NCI-H1930 (cell line): Measurements from ENCODE around the gene POSTN.

ENCODE experiments used
- DNase-seq, 2 experiments: peaks; one replicate each; lab custom pipeline; 2025; lab: John Stamatoyannopoulos, UW

The POSTN gene

DNA sequence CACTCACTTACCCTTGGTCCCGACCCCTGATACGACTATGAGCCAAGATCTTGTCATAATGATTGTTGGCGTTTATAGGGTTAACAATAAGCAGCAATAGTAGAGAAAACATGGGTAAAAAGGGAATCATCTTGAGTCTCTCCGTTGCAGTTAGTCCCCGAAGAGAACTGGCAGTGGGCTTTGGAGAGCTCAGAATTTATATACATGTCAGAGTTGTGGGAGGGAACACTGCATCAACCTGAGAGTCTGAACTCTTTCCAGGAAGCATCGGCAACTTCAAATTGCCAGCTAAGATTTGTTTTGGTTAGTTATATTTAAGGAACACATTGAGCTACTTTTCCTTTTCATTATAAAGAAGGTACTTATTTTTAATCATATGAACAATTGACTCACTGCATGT, at the start of gene POSTN:
POSTN (minus strand) TSS at position 172 of the 400 bp plus-strand sequence; CDS start at position 130, 42 bp downstream.
- no peak for DNase-seq

DNA sequence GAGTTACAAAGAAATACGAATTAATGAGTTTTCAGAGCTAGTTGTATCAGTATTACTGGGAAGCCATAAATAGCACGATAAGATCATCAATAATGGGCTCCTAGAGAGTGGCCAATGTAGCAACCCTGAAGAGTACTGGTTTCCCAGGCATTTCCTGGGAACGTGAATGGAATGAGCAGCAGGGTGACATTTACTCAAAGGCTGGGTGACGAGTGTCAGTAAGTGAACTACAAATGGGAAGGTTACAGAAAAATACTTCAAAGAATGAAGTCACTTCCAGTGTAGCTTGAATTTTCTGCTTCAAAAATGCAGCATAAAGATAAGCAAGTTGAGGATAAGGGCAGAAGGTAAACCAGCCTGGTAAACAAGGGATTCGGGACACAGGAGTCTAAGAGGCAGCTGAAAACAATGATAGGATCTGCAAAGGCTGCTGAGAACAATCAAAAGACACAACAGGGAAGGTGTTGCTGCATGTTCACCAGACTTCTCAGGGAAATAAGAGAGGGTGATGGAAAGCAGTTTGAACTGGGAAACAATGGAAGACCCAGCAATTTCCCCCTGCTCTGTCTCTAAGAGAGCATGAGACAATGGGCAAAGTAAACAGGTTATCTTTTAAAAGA, 48.6 kb upstream of the POSTN start:
- DNase-seq: no peak

- DNase-seq: no peak
Observed at GRCh38 chr13:37646531-37646930, 48.0 kb upstream of the POSTN start.

DNA sequence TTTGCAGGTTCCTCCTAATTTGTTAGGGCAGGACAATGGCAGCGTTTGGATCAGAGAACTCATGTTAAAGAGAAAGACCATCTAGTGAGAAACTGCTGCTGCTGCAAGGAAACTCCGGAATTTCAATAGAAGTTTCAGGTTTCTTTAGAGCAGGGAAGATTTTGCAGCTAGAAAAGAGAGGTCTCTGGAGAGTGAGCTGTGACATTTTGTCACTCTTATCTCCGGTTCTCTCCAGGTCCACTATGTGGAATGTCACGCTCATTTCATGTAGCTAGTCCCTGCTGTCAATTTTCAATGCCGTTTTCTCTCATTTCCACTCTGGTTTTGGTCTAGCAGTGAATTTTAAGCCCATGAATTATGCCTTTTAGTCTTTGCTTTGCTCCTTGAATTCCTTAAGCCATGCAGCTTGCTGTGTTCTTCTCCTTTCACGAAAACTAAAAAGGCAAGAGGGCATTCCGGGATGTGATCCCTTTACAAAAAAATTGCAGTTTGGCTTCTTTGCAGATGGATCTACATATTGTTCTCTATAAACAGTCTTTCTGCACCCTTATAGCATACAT, 46.7 kb upstream of the POSTN start:
- DNase-seq: no peak

GRCh38 chr13:37641391-37641790, 42.8 kb upstream of the POSTN start:
- no peak for DNase-seq

GRCh38 chr13:37640499-37640898, 41.9 kb upstream of the POSTN start:
- DNase-seq: no peak

GRCh38 chr13:37636701-37637100, 38.1 kb upstream of the POSTN start:
- DNase-seq: no peak

GRCh38 chr13:37632294-37632693, 33.7 kb upstream of the POSTN start:
- no peak for DNase-seq

- peak; percentile 79 to 95 for DNase-seq
Observed at GRCh38 chr13:37627428-37627827, 28.9 kb upstream of the POSTN start.

DNA sequence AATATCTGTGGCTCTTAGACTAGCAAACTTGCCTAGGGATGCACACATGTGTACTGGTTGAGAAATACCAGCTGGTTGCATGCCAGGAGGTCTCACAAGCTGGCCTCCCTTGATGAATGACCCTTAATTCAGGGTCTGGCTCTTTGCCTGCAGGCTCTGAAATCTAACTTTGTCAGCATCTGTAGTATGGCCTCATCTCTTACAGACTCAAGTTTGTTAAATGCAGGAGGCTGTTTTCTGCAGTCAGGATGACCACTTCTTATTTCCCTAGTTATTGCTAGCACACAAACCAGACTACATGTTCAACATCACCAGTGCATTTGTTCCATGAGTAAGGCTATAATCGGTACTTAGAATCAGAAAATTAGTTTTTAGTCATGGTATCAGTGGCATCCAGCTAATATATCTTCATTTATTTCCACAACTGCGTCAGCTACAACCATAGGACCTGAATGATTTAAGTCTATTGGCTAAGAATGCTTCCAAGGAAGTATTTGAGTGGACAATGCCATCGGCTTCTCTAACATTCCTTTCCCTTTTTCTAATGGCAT, 23.3 kb upstream of the POSTN start:
- no peak for DNase-seq

GRCh38 chr13:37618554-37618953, 20.0 kb upstream of the POSTN start:
- no peak for DNase-seq

DNA sequence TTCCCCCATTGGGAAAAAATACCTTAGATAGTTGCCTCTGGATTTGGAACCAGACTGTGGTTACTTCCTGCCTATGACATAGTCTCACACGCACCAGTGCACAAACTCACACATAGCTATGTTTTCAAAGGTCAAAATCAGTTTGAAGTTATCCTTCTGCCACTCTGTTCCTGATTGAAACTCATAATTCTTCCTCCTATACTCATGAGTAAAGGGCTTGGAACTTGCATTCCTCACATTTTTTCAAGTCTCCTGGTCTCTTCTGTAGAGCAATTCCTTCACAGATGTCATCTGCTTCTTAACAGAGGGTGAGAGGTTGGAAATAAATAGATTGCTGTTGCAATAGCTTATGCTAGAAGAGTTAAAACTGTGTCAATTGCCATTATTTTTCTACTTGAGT, 18.6 kb upstream of the POSTN start:
- no peak for DNase-seq

DNA sequence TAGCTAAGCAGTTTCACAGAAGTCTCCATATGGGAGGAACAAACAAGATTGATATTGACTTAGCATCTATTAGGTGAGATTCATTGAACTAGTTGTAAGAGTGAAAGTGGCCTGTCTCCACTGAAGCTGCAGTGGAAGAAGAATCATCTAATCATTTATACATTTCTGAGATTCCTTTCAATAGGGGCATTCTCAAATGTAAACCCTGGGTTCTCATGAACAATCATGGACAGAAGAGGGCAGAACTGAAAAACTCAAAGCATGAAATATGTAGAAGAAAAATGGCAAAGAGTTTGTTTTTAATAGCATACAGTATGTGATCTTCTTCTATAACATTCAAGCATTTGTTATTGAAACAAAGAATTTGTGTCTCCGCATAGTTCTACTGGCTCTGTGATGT, 17.6 kb upstream of the POSTN start:
- no peak for DNase-seq

GRCh38 chr13:37615276-37615675, 16.7 kb upstream of the POSTN start:
- DNase-seq: no peak

GRCh38 chr13:37613638-37614037, 15.1 kb upstream of the POSTN start:
- DNase-seq: no peak

- DNase-seq: no peak
Observed at GRCh38 chr13:37613236-37613635, 14.7 kb upstream of the POSTN start.

- DNase-seq: no peak
Observed at GRCh38 chr13:37608750-37609339, 10.3 kb upstream of the POSTN start.

- DNase-seq: peak in 1 of 2 experiments; percentile 36
Observed at GRCh38 chr13:37602733-37603381, 4.3 kb upstream of the POSTN start.

DNA sequence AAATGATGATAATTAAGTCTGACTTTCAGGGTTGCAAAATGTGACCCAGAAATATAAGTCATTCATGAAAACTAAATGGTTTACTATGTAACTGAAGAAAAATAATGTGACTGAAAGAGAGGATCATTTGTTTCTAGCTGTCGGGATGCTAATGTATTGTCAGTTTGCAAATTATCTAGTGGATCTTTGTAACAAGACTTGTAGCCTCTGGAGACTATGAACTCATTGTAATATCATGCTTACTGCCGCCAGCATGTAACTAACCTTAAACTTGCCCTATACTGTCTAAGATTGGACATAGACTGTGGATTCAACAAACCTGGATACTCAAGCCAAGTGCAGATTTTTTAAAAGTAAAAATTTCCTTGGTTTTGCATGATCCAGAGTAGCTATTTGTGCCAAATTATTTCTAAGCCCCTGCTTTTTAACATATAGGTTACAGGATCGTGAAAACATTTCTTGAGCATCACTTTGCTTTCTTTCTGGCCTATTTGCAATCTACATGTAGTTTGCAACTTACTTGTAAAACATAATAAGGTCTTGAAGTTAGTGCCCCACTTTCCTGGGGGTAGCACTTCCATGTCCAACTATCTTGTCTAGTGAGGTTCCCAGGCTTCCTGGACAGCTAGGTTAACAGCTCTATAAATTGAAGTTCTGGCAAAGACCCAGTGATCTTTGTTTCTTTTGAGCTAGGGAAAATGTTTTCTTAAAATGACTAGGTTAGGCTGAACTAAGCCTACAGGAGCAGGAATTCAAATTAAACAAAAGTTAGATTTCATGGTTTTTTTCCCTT, 3.3 kb upstream of the POSTN start:
- DNase-seq: no peak

GRCh38 chr13:37599519-37599918, 951 bp upstream of the POSTN start:
- DNase-seq: no peak

- no peak for DNase-seq
Observed at GRCh38 chr13:37597477-37598025, 1.0 kb downstream of the POSTN start.

GRCh38 chr13:37596805-37597204, 1.8 kb downstream of the POSTN start:
- DNase-seq: no peak
